Endothelial cell of umbilical vein (primary cell): ENCODE results near the gene CPED1. TPM values are rescaled to one million over a fixed set of nuclear protein-coding genes. Genes with fewer than 3 reads are reported as not detected.

Experiments
- BruUV-seq: library from RNA; stranded (reverse); fragments of 400-500 nt; replicated peaks from 2 replicates; lab custom pipeline; 2021; lab: Mats Ljungman, UMichigan
- CTCF ChIA-PET: fragments of 300-600, 350-600 bp; sonication (Branson Sonifier 250); formaldehyde crosslinking; loops from one replicate; lab custom pipeline; 2021; ENCODE audit warnings: antibody characterized with exemption, inconsistent platforms; lab: Charles Lee
- POLR2A ChIA-PET: fragments of 300-600, 350-600 bp; sonication (Branson Sonifier 250); formaldehyde crosslinking; loops from one replicate; lab custom pipeline; 2021; ENCODE audit warnings: antibody characterized with exemption, inconsistent platforms; lab: Charles Lee
- DNase-seq: peaks from one replicate; pipeline ENCODE4 v3.0.0-alpha.2; 2011; ENCODE audit warnings: low read depth, low spot score
- FAIRE-seq: peaks from 2 replicates; lab custom pipeline; 2011; peaks lifted over from hg19 to GRCh38; lab: Jason Lieb, UNC
- H2AFZ ChIP-seq: 2 replicates; pipeline ENCODE4 v1.6.0; 2012; ENCODE audit warnings: low read depth, low read length, control low read depth, inconsistent platforms
- H3K27ac ChIP-seq: 2 replicates; pipeline ENCODE4 v1.5.1; 2011; ENCODE audit warnings: low read depth, mild to moderate bottlenecking, control low read depth, low read length, moderate library complexity; ENCODE audit not compliant: insufficient read depth
- H3K27me3 ChIP-seq, 2 experiments: 2 replicates each; pipeline versions ENCODE4 v1.6.0 to v1.6.1; 2011; ENCODE audit warnings: low read length in 2 of 2, mixed read lengths in 1 of 2; ENCODE audit not compliant: control insufficient read depth in 2 of 2, insufficient read depth in 2 of 2
- H3K36me3 ChIP-seq, 2 experiments: 2 replicates in 1 of 2; 3 replicates in 1 of 2; pipeline ENCODE4 v1.5.1; 2011; ENCODE audit warnings: low read length in 2 of 2, mild to moderate bottlenecking in 1 of 2, moderate library complexity in 1 of 2; ENCODE audit not compliant: control insufficient read depth in 2 of 2, insufficient read depth in 2 of 2; ENCODE audit errors: extremely low read depth in 1 of 2
- H3K4me1 ChIP-seq: 3 replicates; pipeline ENCODE4 v1.5.1; 2011; ENCODE audit warnings: mild to moderate bottlenecking, low read length; ENCODE audit not compliant: control insufficient read depth, insufficient read depth; ENCODE audit errors: extremely low read depth
- H3K4me2 ChIP-seq: 2 replicates; pipeline ENCODE4 v1.6.1; 2011; ENCODE audit warnings: low read length, control low read depth, mixed read lengths; ENCODE audit not compliant: insufficient read depth
- H3K4me3 ChIP-seq, 3 experiments: fragments of 200-600 bp in 1 of 3; sonication (generic), shearing (Covaris generic) in 1 of 3; replicated peaks in 1 of 3; 2 replicates each; pipeline ENCODE4 v1.5.1; 2011 to 2016; ENCODE audit warnings: control low read depth in 3 of 3, low read length in 3 of 3, mild to moderate bottlenecking in 2 of 3, inconsistent platforms in 1 of 3, low read depth in 1 of 3, moderate library complexity in 1 of 3; ENCODE audit not compliant: insufficient read depth in 1 of 3
- H3K79me2 ChIP-seq: 2 replicates; pipeline ENCODE4 v1.6.0; 2012; ENCODE audit warnings: low read length, inconsistent platforms; ENCODE audit not compliant: control insufficient read depth, insufficient read depth
- H3K9ac ChIP-seq: replicated peaks from 2 replicates; pipeline ENCODE3; 2011; ENCODE audit warnings: low read length, control low read depth; ENCODE audit not compliant: insufficient read depth; ENCODE audit errors: extremely low read depth
- H3K9me1 ChIP-seq: replicated peaks from 3 replicates; pipeline ENCODE4 v1.6.0; 2011; ENCODE audit warnings: mild to moderate bottlenecking, low read length; ENCODE audit not compliant: control insufficient read depth, insufficient read depth; ENCODE audit errors: extremely low read depth
- H3K9me3 ChIP-seq: replicated peaks from 2 replicates; pipeline ENCODE4 v1.5.1; 2012; ENCODE audit warnings: low read length, inconsistent platforms; ENCODE audit not compliant: control insufficient read depth, insufficient read depth
- H4K20me1 ChIP-seq: replicated peaks from 2 replicates; pipeline ENCODE3; 2011; ENCODE audit warnings: mild to moderate bottlenecking, low read length; ENCODE audit not compliant: control insufficient read depth, insufficient read depth; ENCODE audit errors: extremely low read depth
- EZH2 ChIP-seq: IDR thresholded peaks from 2 replicates; pipeline ENCODE4 v1.6.1; 2012; ENCODE audit warnings: borderline replicate concordance, low read depth, mild to moderate bottlenecking, moderate library complexity, low read length, inconsistent platforms; ENCODE audit not compliant: severe bottlenecking
- FOS ChIP-seq: IDR thresholded peaks from 2 replicates; pipeline ENCODE4 v1.6.1; 2011; ENCODE audit warnings: mild to moderate bottlenecking, low read length, moderate library complexity, borderline replicate concordance; ENCODE audit not compliant: insufficient read depth
- GATA2 ChIP-seq: IDR thresholded peaks from 2 replicates; pipeline ENCODE4 v1.7.0; 2011; ENCODE audit warnings: low read depth, mild to moderate bottlenecking, moderate library complexity, mixed read lengths, low read length; ENCODE audit not compliant: insufficient read length, insufficient read depth
- JUN ChIP-seq: IDR thresholded peaks from 2 replicates; pipeline ENCODE4 v1.6.1; 2011; ENCODE audit warnings: borderline replicate concordance, low read depth; ENCODE audit not compliant: insufficient read length, insufficient read depth
- MAX ChIP-seq: IDR thresholded peaks from 2 replicates; pipeline ENCODE4 v1.6.1; 2011; ENCODE audit not compliant: insufficient read depth, insufficient read length
- MYC ChIP-seq: IDR thresholded peaks from one replicate; pipeline ENCODE4 v1.6.1; 2011; ENCODE audit warnings: mild to moderate bottlenecking, low read depth, low read length
- POLR2A ChIP-seq: IDR thresholded peaks from 2 replicates; pipeline ENCODE4 v1.6.1; 2012; ENCODE audit warnings: low read depth, mild to moderate bottlenecking, control low read depth, low read length
- POLR2AphosphoS5 ChIP-seq: IDR thresholded peaks from 2 replicates; pipeline ENCODE4 v1.6.1; 2012; ENCODE audit warnings: low read depth, mild to moderate bottlenecking, control low read depth, low read length, moderate library complexity; ENCODE audit not compliant: insufficient read depth
- dilution Hi-C: fragments of 300-500 bp; cut with MboI; formaldehyde crosslinking; loops from one replicate; pipeline ENCODE4 v1.15.0; 2019; ENCODE audit warnings: low sequenced_read_pairs; ENCODE audit not compliant: extremely low pct_ligation_motif_present
- intact Hi-C: fragments of 100-400 bp; cut with micrococcal nuclease; formaldehyde crosslinking; loops from one replicate; pipeline ENCODE4 v1.10.0; 2022
- polyA plus RNA-seq, 4 experiments: library from polyadenylated mRNA; depleted of rRNA in 3 of 4; stranded (reverse) in 3 of 4; unstranded in 1 of 4; fragments of >200 nt; gene quantifications; 2 replicates each; pipeline versions ENCODE4 v1.2.1 to v1.2.3, GENCODE V29; 2011 to 2012; ENCODE audit warnings: missing spikeins in 1 of 4
- total RNA-seq: library from RNA; stranded (reverse); gene quantifications from 2 replicates; pipeline ENCODE4 v1.2.3, GENCODE V29; 2021
- TF ChIP-seq, protein P1 (sequence below), 2 donors: IDR thresholded peaks; 1 replicate in 1 of 2; 2 replicates in 1 of 2; pipeline ENCODE4 v1.5.1; 2011; ENCODE audit warnings: low read length in 2 of 2, mild to moderate bottlenecking in 2 of 2, moderate library complexity in 2 of 2, control low read depth in 1 of 2, inconsistent platforms in 1 of 2, low read depth in 1 of 2; ENCODE audit not compliant: insufficient read depth in 1 of 2; ENCODE audit errors: extremely low read depth in 1 of 2

Gene CPED1
- total and polyA plus RNA-seq, 2 donors (not counting 3 experiments of a cell fraction or from before 2014, with no cell fraction given): 0.22 to 3.0 TPM

DNA sequence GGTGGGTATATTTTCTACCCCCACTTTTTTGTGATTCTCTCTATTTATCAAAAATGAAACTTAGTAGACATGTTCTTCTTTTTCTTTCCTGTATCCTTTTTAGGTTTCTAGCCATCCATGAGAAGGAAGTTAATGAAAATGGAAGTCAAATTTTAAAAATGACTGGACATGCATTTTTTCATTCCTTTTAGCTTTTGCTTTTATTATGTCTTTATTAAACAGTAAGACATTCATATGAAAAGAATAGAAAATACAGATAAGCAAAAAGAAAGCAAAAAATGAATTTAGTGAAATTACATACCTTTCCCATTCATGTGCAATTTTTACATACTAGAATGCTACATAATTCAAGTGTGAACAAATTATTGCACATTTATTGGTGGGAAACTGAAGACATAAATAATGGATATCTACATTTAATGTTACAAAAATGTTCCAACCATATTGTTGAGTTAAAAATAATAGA is 88.7 kb downstream of the CPED1 start:
- BruUV-seq: no TSS peak

More for the DNA sequence above, 88.7 kb downstream of the CPED1 start:
- Histone ChIP-seq H3K9me1 (no peaks in the 10 kb centered on the region), H3K27me3 (no peaks in the 10 kb centered on the region), H3K27ac (no peak overlapping the region), H2AFZ (no peak overlapping the region), H3K9ac (no peak overlapping the region), H3K9me3 (no peaks in the 10 kb centered on the region), H3K4me2 (no peak overlapping the region), H3K79me2 (no peaks in the 10 kb centered on the region), H3K4me1 (no peaks in the 10 kb centered on the region), H4K20me1 (no peaks in the 10 kb centered on the region), H3K36me3 (no peaks in the 10 kb centered on the region), H3K4me3 (no peak overlapping the region)
- intact Hi-C loops (no loop called here), dilution Hi-C loops (loop anchor here (25.0 kb wide), 1 partner anchor 90 kb away; the partner anchor contains the start of gene CPED1)
- POLR2A ChIA-PET: no interaction called here
- DNase-seq (no peak), FAIRE-seq (no peak)
- TF ChIP-seq EZH2: no peak
- TF ChIP-seq GATA2: no peak
- no peak for TF ChIP-seq FOS
- no peak for TF ChIP-seq JUN
- TF ChIP-seq MYC: no peak
- no peak for TF ChIP-seq POLR2AphosphoS5
- TF ChIP-seq MAX: no peak
- no peak for TF ChIP-seq POLR2A
- TF ChIP-seq, protein P1, sequence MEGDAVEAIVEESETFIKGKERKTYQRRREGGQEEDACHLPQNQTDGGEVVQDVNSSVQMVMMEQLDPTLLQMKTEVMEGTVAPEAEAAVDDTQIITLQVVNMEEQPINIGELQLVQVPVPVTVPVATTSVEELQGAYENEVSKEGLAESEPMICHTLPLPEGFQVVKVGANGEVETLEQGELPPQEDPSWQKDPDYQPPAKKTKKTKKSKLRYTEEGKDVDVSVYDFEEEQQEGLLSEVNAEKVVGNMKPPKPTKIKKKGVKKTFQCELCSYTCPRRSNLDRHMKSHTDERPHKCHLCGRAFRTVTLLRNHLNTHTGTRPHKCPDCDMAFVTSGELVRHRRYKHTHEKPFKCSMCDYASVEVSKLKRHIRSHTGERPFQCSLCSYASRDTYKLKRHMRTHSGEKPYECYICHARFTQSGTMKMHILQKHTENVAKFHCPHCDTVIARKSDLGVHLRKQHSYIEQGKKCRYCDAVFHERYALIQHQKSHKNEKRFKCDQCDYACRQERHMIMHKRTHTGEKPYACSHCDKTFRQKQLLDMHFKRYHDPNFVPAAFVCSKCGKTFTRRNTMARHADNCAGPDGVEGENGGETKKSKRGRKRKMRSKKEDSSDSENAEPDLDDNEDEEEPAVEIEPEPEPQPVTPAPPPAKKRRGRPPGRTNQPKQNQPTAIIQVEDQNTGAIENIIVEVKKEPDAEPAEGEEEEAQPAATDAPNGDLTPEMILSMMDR (IDR thresholded peaks at IDR 0.05; ENCODE audit: extremely low read depth in 1 of 2, insufficient read depth in 1 of 2, low read depth in 1 of 2, low read length in 2 of 2): no peak
- CTCF ChIA-PET: interaction anchor here (1.2 to 2.1 kb wide), 5 partner anchors 23 to 136 kb away, joined by 3 to 27 read pairs (median 3); partner anchors contain the start of gene CPED1
